ENCODE data around the gene GPD1. TPM values are rescaled to one million over a fixed set of nuclear protein-coding genes. Genes with fewer than 3 reads are reported as not detected.
"Not testable (repeated sequence)": the region's sequence is repeated elsewhere in the genome, so short reads cannot be mapped to it uniquely, and the experiment has no call there.

Gene GPD1
- total RNA-seq, 2 donors from 2014 or later, result 0.93 to 1.1 TPM

DNA sequence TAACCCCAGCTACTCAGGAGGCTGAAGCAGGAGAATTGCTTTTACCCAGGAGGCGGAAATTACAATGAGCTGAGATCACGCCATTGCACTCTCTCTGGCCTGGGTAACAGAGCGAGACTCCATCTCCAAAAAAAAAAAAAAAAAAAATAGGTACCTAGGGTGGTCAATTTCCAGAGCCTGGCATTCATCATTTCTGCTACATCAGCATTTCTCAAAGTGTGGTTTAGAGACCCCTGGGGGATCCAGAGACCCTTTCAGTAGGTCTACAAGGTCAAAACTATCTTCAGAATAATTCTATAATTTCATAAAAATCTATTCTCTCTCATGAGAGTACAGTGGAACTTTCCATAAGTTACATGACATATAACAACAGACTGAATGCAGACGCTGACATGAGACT lies 43.5 kb downstream of the GPD1 start:
- TF ChIP-seq, protein P1, sequence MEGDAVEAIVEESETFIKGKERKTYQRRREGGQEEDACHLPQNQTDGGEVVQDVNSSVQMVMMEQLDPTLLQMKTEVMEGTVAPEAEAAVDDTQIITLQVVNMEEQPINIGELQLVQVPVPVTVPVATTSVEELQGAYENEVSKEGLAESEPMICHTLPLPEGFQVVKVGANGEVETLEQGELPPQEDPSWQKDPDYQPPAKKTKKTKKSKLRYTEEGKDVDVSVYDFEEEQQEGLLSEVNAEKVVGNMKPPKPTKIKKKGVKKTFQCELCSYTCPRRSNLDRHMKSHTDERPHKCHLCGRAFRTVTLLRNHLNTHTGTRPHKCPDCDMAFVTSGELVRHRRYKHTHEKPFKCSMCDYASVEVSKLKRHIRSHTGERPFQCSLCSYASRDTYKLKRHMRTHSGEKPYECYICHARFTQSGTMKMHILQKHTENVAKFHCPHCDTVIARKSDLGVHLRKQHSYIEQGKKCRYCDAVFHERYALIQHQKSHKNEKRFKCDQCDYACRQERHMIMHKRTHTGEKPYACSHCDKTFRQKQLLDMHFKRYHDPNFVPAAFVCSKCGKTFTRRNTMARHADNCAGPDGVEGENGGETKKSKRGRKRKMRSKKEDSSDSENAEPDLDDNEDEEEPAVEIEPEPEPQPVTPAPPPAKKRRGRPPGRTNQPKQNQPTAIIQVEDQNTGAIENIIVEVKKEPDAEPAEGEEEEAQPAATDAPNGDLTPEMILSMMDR (conservative IDR thresholded peaks at IDR 0.05), result no peak
- H3K36me3 ChIP-seq (ENCODE audit: control insufficient read depth, insufficient read depth, low read length), result peaks cover 9% of the 10 kb centered on the region
- no peaks in the 10 kb centered on the region for H3K9me3 ChIP-seq (ENCODE audit: control insufficient read depth, low read length)
- no peak overlapping the region for H3K27ac ChIP-seq (ENCODE audit: low read depth, low read length)
- Mint-ChIP-seq H3K27me3 (ENCODE audit: insufficient read depth) (no peaks in the 10 kb centered on the region), H3K36me3 (ENCODE audit: low read depth) (peaks cover 14% of the 10 kb centered on the region), H3K9me3 (no peaks in the 10 kb centered on the region), H3K4me3 (no peak overlapping the region), H3K4me1 (peaks cover 4% of the 10 kb centered on the region), H3K27ac (no peak overlapping the region)
- 95 to 97% methylated on average over 3 to 4 of the region's 4 CpGs for WGBS, 2 experiments (ENCODE audit: insufficient coverage in 1 of 2, insufficient read length in 1 of 2)
- H3K27me3 ChIP-seq (ENCODE audit: control insufficient read depth, insufficient read depth, low read length, poor library complexity, severe bottlenecking), result no peaks in the 10 kb centered on the region
- no peak for DNase-seq
- H3K9ac ChIP-seq (ENCODE audit: extremely low read depth, low read length, poor library complexity, severe bottlenecking), result no peak overlapping the region
- H3K4me3 ChIP-seq (ENCODE audit: low read length), result no peak overlapping the region
- H3K4me1 ChIP-seq (ENCODE audit: control insufficient read depth, insufficient read depth, low read length), result no peaks in the 10 kb centered on the region

DNA sequence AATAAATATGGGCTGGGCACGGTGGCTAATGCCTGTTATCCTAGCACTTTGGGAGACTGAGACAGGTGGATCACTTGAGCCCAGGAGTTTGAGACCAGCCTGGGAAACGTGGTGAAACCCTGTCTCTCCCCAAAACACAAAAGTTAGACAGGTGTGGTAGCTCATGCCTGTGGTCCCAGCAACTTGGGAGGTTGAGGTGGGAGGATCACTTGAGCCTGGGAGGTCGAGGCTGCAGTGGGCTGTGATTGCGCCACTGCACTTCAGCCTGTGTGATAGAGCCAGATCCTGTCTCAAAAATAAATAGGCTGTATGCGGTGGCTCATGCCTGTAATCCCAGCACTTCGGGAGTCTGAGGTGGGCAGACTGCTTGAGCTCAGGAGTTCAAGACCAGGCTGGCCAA lies 44.2 kb downstream of the GPD1 start:
- not testable (repeated sequence) for H3K36me3 Mint-ChIP-seq (ENCODE audit: low read depth); H3K27ac ChIP-seq (ENCODE audit: low read depth, low read length); H3K9ac ChIP-seq (ENCODE audit: extremely low read depth, low read length, poor library complexity, severe bottlenecking); H3K9me3 Mint-ChIP-seq; H3K4me1 ChIP-seq (ENCODE audit: control insufficient read depth, insufficient read depth, low read length); H3K4me3 ChIP-seq (ENCODE audit: low read length); H3K27me3 ChIP-seq (ENCODE audit: control insufficient read depth, insufficient read depth, low read length, poor library complexity, severe bottlenecking); H3K27me3 Mint-ChIP-seq (ENCODE audit: insufficient read depth); H3K4me1 Mint-ChIP-seq; H3K4me3 Mint-ChIP-seq; H3K36me3 ChIP-seq (ENCODE audit: control insufficient read depth, insufficient read depth, low read length); H3K27ac Mint-ChIP-seq; H3K9me3 ChIP-seq (ENCODE audit: control insufficient read depth, low read length); DNase-seq
- 90 to 98% methylated on average over 2 to 6 of the region's 6 CpGs for WGBS, 2 experiments (ENCODE audit: insufficient coverage in 1 of 2, insufficient read length in 1 of 2)

DNA sequence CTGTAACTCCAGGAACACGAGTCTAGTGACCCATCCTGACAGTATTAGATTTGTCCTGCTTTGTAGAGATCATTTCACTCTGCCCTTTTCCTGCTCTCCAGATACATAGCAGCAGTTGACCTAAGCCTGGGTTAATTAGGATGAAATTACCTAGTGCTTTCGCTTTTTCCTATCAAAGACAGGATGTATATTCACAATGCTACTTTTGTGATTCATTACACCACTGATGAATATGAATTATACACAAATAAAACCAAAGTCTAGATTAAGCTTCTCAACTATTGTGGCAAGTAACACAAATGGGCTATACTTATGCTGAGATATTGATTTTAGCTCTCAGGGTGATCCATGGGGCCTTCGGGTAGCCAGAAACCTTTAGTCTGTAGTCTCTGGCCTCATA lies 45.5 kb downstream of the GPD1 start:
- Histone ChIP-seq H3K4me1 (ENCODE audit: control insufficient read depth, insufficient read depth, low read length) (no peaks in the 10 kb centered on the region), H3K27me3 (ENCODE audit: control insufficient read depth, insufficient read depth, low read length, poor library complexity, severe bottlenecking) (no peaks in the 10 kb centered on the region), H3K36me3 (ENCODE audit: control insufficient read depth, insufficient read depth, low read length) (peaks cover 6% of the 10 kb centered on the region), H3K9ac (ENCODE audit: extremely low read depth, low read length, poor library complexity, severe bottlenecking) (no peak overlapping the region), H3K4me3 (ENCODE audit: low read length) (no peak overlapping the region), H3K9me3 (ENCODE audit: control insufficient read depth, low read length) (no peaks in the 10 kb centered on the region), H3K27ac (ENCODE audit: low read depth, low read length) (no peak overlapping the region)
- 96 to 100% methylated on average over 1 to 3 of the region's 3 CpGs for WGBS, 2 experiments (ENCODE audit: insufficient coverage in 1 of 2, insufficient read length in 1 of 2)
- no peak for DNase-seq
- Mint-ChIP-seq H3K36me3 (ENCODE audit: low read depth) (peaks cover 6% of the 10 kb centered on the region), H3K4me1 (peaks cover 4% of the 10 kb centered on the region), H3K4me3 (no peak overlapping the region), H3K9me3 (no peaks in the 10 kb centered on the region), H3K27me3 (ENCODE audit: insufficient read depth) (no peaks in the 10 kb centered on the region), H3K27ac (no peak overlapping the region)
- TF ChIP-seq, protein P1 (conservative IDR thresholded peaks at IDR 0.05), result no peak

DNA sequence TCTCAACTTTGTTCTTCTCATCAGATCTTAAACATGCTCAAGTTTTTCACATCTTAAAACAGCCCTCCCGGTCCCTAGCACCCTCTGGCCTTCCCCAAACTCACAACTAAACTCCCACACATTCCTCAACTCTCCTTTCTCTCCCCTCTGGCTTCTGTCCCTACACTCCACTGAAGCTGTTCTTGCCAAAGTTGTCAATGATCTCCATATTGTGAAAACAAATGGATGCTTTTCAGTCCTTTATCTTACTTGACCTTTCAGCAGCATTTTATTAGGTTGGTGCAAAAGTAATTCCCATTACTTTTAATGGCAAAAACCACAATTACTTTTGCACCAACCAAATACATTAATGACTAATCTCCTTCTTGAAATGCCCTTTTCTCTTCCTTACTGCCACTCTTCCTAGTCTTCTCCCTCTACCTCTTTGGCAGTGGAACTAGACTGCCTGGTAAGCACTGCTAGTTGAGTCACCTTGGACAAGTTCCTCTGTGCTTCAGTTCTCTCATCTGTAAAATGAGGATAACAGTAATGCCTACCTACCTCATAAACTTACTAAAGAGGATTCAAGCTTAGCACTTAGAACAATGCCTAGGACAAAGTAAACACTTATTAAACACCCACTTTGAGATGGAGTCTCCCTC lies 47.4 kb downstream of the GPD1 start:
- Mint-ChIP-seq H3K4me1 (no peaks in the 10 kb centered on the region), H3K27me3 (ENCODE audit: insufficient read depth) (no peaks in the 10 kb centered on the region), H3K36me3 (ENCODE audit: low read depth) (peaks cover 7% of the 10 kb centered on the region), H3K9me3 (no peaks in the 10 kb centered on the region), H3K4me3 (no peak overlapping the region), H3K27ac (peak overlapping the region; percentile 20)
- Histone ChIP-seq H3K9ac (ENCODE audit: extremely low read depth, low read length, poor library complexity, severe bottlenecking) (no peak overlapping the region), H3K9me3 (ENCODE audit: control insufficient read depth, low read length) (no peaks in the 10 kb centered on the region), H3K27ac (ENCODE audit: low read depth, low read length) (no peak overlapping the region), H3K36me3 (ENCODE audit: control insufficient read depth, insufficient read depth, low read length) (peaks cover 6% of the 10 kb centered on the region), H3K4me1 (ENCODE audit: control insufficient read depth, insufficient read depth, low read length) (no peaks in the 10 kb centered on the region), H3K27me3 (ENCODE audit: control insufficient read depth, insufficient read depth, low read length, poor library complexity, severe bottlenecking) (no peaks in the 10 kb centered on the region), H3K4me3 (ENCODE audit: low read length) (no peak overlapping the region)
- WGBS, 2 experiments (ENCODE audit: insufficient coverage in 1 of 2, insufficient read length in 1 of 2), result 86 to 88% methylated on average over 1 of the region's 1 CpG
- DNase-seq, result no peak
- TF ChIP-seq, protein P1 (conservative IDR thresholded peaks at IDR 0.05), result no peak

DNA sequence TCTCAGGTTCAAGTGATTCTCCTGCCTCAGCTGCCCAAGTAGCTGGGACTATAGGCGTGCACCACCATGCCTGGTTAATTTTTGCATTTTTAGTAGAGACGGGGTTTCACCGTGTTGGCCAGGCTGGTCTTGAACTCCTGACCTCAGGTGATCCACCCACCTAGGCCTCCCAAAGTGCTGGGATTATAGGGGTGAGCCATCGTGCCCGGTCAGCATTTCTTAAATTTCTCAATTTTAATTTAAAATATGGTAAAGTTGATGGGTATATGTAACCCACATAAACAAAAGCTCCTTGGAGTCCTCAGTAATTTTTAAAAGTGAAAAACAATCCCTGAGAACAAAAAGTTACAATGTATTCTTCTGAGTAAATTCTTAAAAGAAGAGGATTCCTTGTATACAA lies 51.1 kb downstream of the GPD1 start:
- peaks cover 29% of the 10 kb centered on the region for H3K36me3 ChIP-seq (ENCODE audit: control insufficient read depth, insufficient read depth, low read length)
- not testable (repeated sequence) for H3K9me3 Mint-ChIP-seq; H3K27ac ChIP-seq (ENCODE audit: low read depth, low read length); DNase-seq; H3K4me1 Mint-ChIP-seq; H3K4me3 Mint-ChIP-seq; H3K4me3 ChIP-seq (ENCODE audit: low read length); H3K9ac ChIP-seq (ENCODE audit: extremely low read depth, low read length, poor library complexity, severe bottlenecking); H3K27ac Mint-ChIP-seq; H3K27me3 ChIP-seq (ENCODE audit: control insufficient read depth, insufficient read depth, low read length, poor library complexity, severe bottlenecking); H3K27me3 Mint-ChIP-seq (ENCODE audit: insufficient read depth); H3K4me1 ChIP-seq (ENCODE audit: control insufficient read depth, insufficient read depth, low read length)
- WGBS, 2 experiments (ENCODE audit: insufficient coverage in 1 of 2, insufficient read length in 1 of 2), result 94 to 95% methylated on average over 3 of the region's 5 CpGs
- H3K9me3 ChIP-seq (ENCODE audit: control insufficient read depth, low read length), result peaks cover 14% of the 10 kb centered on the region
- H3K36me3 Mint-ChIP-seq (ENCODE audit: low read depth), result peaks cover 26% of the 10 kb centered on the region
